Suprapubic skin (tissue), 4 donors: ENCODE data around the gene GMPR. TPM values are rescaled to one million over a fixed set of nuclear protein-coding genes. Genes with fewer than 3 reads are reported as not detected.

Experiments
- DNase-seq, 2 donors: peaks; one replicate each; pipeline ENCODE4 v3.0.0-alpha.2; 2019; ENCODE audit warnings: low spot score in 2 of 2
- H3K27ac ChIP-seq: fragments of 200-600 bp; sonication (generic); one replicate; pipeline ENCODE4 v1.5.1; 2019
- H3K27me3 ChIP-seq: fragments of 200-600 bp; sonication (generic); one replicate; pipeline ENCODE4 v1.5.1; 2019
- H3K36me3 ChIP-seq: fragments of 200-600 bp; sonication (generic); one replicate; pipeline ENCODE4 v1.5.1; 2019
- H3K4me1 ChIP-seq: fragments of 200-600 bp; sonication (generic); one replicate; pipeline ENCODE4 v1.5.1; 2019
- H3K4me3 ChIP-seq: fragments of 200-600 bp; sonication (generic); one replicate; pipeline ENCODE4 v1.5.1; 2019; ENCODE audit warnings: mild to moderate bottlenecking
- H3K9me3 ChIP-seq: fragments of 200-600 bp; sonication (generic); one replicate; pipeline ENCODE4 v1.5.1; 2019
- EP300 ChIP-seq: sonication (generic); formaldehyde crosslinking; IDR thresholded peaks from one replicate; pipeline ENCODE4 v1.6.1; 2017; ENCODE audit warnings: antibody characterized with exemption
- POLR2A ChIP-seq, 2 donors: fragments of 450-650 bp; IDR thresholded peaks; one replicate each; pipeline ENCODE4 v1.6.1; 2017; ENCODE audit warnings: antibody characterized with exemption in 2 of 2, mild to moderate bottlenecking in 2 of 2, moderate library complexity in 2 of 2
- POLR2AphosphoS5 ChIP-seq, 3 donors: sonication (generic); formaldehyde crosslinking; IDR thresholded peaks; one replicate each; pipeline ENCODE4 v1.6.1; 2017; ENCODE audit warnings: antibody characterized with exemption in 3 of 3
- WGBS: methylation state at CpG from one replicate; pipeline ENCODE4 v1.1.5; 2018; 5-methylcytosine and 5-hydroxymethylcytosine counted together
- total RNA-seq, 4 donors: library from RNA; depleted of rRNA; stranded (reverse); fragments of >200 nt; gene quantifications; one replicate each; pipeline ENCODE4 v1.1.0, GENCODE V29; 2016
- TF ChIP-seq, protein P1 (sequence below), 2 donors: fragments of 200-600 bp in 1 of 2; fragments of 450-650 bp in 1 of 2; sonication (generic) in 1 of 2; IDR thresholded peaks; one replicate each; pipeline ENCODE4 v1.5.1; 2016 to 2019; ENCODE audit warnings: antibody characterized with exemption in 2 of 2, mild to moderate bottlenecking in 1 of 2, moderate library complexity in 1 of 2

Gene GMPR
- total RNA-seq, 4 donors from 2014 or later = 4.9 to 16.4 (median 12.9) TPM

DNA sequence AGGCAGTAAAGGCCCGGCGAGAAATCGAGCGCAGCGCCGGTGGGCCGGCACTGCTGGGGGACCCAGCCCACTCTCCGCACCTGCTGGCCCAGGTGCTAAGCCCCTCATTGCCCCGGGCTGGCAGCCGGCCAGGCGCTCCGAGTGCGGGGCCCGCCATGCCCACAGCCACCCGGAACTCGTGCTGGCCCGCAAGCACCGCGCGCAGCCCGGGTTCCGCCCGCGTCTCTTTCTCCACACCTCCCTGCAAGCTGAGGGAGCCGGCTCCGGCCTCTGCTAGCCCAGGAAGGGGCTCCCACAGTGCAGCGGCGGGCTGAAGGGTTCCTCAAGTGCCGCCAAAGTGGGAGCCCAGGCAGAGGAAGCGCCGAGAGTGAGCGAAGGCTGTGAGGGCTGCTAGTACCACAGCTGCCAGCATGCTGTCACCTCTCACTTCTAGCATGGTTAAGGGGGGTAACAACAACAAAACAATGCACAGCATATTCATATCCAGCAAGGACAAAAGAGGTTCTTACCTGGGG is 11.3 kb upstream of the GMPR start:
- Histone ChIP-seq H3K36me3 (no peaks in the 10 kb centered on the region), H3K9me3 (no peaks in the 10 kb centered on the region), H3K27me3 (no peaks in the 10 kb centered on the region), H3K27ac (no peak overlapping the region), H3K4me1 (no peaks in the 10 kb centered on the region), H3K4me3 (no peak overlapping the region)
- 92% methylated on average over 17 of the region's 32 CpGs for WGBS
- DNase-seq = no peak
- TF ChIP-seq POLR2A (IDR thresholded peaks at IDR 0.05) (no peak), POLR2AphosphoS5 (IDR thresholded peaks at IDR 0.05) (no peak), EP300 (no peak)
- TF ChIP-seq, protein P1, sequence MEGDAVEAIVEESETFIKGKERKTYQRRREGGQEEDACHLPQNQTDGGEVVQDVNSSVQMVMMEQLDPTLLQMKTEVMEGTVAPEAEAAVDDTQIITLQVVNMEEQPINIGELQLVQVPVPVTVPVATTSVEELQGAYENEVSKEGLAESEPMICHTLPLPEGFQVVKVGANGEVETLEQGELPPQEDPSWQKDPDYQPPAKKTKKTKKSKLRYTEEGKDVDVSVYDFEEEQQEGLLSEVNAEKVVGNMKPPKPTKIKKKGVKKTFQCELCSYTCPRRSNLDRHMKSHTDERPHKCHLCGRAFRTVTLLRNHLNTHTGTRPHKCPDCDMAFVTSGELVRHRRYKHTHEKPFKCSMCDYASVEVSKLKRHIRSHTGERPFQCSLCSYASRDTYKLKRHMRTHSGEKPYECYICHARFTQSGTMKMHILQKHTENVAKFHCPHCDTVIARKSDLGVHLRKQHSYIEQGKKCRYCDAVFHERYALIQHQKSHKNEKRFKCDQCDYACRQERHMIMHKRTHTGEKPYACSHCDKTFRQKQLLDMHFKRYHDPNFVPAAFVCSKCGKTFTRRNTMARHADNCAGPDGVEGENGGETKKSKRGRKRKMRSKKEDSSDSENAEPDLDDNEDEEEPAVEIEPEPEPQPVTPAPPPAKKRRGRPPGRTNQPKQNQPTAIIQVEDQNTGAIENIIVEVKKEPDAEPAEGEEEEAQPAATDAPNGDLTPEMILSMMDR (IDR thresholded peaks at IDR 0.05) = no peak

DNA sequence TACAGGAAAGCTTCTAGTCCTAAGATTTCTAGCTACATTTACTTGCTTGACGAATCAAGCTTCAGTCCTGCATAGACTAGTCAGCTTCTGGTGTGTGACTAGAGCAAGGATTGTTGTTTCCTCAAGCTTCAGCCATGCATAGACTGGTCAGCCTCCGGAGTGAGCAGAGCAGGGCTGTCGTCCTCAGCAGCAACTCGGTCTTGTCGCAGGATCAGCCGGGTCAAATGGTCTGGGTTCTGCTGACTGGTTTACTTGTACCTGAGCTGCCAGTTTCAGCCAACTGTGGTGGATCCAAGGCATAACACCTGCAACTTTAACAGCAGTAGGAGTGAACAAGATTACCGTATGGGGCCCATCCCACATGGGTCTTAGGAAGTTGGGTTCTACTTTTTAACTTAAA is 10.8 kb upstream of the GMPR start:
- no peak for TF ChIP-seq POLR2AphosphoS5 (IDR thresholded peaks at IDR 0.05)
- no peak for TF ChIP-seq POLR2A (IDR thresholded peaks at IDR 0.05)
- no peak for TF ChIP-seq EP300
- TF ChIP-seq, protein P1 (IDR thresholded peaks at IDR 0.05) = no peak
- H3K36me3 ChIP-seq = no peaks in the 10 kb centered on the region
- no peak overlapping the region for H3K27ac ChIP-seq
- H3K4me3 ChIP-seq = no peak overlapping the region
- 82% methylated on average over 6 of the region's 7 CpGs for WGBS
- DNase-seq = no peak
- no peaks in the 10 kb centered on the region for H3K9me3 ChIP-seq
- no peaks in the 10 kb centered on the region for H3K4me1 ChIP-seq
- no peaks in the 10 kb centered on the region for H3K27me3 ChIP-seq

DNA sequence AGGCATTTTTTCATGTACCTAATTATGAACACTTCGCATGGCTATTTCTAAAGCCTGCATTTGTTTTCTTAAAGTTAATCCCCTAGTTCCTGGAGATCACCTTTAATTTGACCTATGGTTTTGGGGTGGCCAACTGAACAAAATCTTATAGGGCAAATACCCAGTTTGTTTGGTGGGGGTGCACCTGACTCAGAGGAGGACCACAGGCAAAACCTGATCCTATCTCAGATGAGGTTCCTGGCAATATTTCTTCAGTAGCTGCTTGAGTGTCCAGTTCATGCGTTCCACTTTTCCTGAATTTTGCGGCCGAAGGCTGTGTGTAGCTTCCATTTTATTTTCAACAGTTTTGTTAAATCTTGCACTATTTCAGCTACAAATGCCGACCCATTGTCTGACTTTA is 10.3 kb upstream of the GMPR start:
- Histone ChIP-seq H3K4me3 (no peak overlapping the region), H3K27me3 (no peaks in the 10 kb centered on the region), H3K4me1 (no peaks in the 10 kb centered on the region), H3K9me3 (no peaks in the 10 kb centered on the region), H3K27ac (no peak overlapping the region), H3K36me3 (no peaks in the 10 kb centered on the region)
- DNase-seq = no peak
- 98% methylated on average over 5 of the region's 5 CpGs for WGBS
- TF ChIP-seq EP300 (no peak), POLR2AphosphoS5 (IDR thresholded peaks at IDR 0.05) (no peak)

DNA sequence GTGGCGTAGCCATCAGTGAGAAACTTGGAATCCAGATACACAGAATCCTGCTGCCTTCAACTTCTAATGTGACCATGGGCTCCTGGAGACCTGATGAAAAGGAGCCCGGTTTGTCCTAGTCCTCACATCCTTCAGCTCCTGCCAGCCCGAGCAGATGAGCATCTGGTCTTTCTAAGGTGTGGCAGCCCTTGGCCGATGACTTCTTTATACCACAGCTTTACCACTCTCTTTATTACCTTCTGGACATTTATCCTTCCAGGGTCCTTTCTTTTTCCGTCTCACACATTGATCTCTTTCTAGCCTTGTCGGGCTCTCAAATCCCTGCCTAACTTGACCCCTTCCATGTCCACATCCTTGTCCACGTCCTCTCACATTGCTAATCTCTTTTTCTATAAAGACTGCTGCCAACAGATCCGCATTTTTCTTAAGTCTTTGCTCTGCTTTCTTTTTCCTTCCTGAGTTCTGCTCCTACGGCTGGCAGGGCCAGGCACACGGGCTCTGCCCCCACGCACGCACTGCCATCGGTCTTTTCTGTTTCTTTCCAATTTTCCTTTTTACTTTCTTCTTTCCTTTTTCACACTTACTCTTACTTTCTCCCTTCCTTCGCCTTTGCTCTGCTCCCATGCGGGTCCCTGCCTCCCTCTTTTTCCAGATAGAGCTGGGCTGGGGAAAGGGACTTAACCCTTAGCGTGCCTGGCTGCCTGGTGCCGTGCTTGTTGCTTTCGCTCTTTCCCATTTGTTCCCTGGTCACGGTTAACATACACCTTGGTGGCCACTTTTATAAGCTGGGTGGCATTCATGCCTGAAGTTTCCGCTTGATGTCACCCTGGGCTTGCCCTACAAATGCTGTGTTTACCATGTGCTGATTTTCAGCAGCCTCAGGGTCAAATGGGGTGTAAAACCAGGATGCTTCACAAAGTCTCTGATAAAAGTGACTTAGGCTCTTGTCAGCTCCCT is 9.4 kb upstream of the GMPR start:
- no peak for DNase-seq

DNA sequence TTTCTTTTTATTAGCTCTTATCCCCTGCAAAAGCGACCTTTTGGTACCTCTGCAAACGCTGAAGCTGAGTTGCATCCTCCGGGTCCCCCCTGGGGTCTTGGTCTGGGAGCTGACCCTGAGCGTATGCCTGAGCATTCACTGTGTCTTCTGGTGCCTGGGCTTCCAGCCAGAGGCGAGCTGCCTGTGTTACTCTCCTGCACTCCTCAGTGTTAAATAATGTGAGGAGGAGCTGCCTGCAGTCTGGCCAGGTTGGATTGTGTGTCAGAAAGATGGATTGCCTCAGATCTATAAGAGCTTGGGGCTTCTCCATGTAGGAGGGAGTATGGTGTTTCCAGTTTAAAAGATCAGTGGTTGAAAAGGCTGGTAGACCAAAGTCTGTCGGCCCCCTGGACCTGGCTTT is 8.7 kb upstream of the GMPR start:
- Histone ChIP-seq H3K27me3 (no peaks in the 10 kb centered on the region), H3K27ac (no peak overlapping the region), H3K9me3 (no peaks in the 10 kb centered on the region), H3K4me1 (no peaks in the 10 kb centered on the region), H3K36me3 (no peaks in the 10 kb centered on the region), H3K4me3 (no peak overlapping the region)
- 52% methylated on average over 6 of the region's 6 CpGs for WGBS
- TF ChIP-seq POLR2A (IDR thresholded peaks at IDR 0.05) = no peak
- TF ChIP-seq, protein P1 (IDR thresholded peaks at IDR 0.05) = no peak
- no peak for TF ChIP-seq POLR2AphosphoS5 (IDR thresholded peaks at IDR 0.05)
- no peak for TF ChIP-seq EP300
- DNase-seq = no peak

More for the DNA sequence above, 9.4 kb upstream of the GMPR start:
- TF ChIP-seq POLR2AphosphoS5 (IDR thresholded peaks at IDR 0.05) (no peak), EP300 (no peak), POLR2A (IDR thresholded peaks at IDR 0.05) (no peak)
- TF ChIP-seq, protein P1 (IDR thresholded peaks at IDR 0.05) = no peak
- Histone ChIP-seq H3K9me3 (no peaks in the 10 kb centered on the region), H3K4me3 (no peak overlapping the region), H3K4me1 (no peaks in the 10 kb centered on the region), H3K36me3 (no peaks in the 10 kb centered on the region), H3K27me3 (no peaks in the 10 kb centered on the region), H3K27ac (no peak overlapping the region)
- WGBS = 63% methylated on average over 19 of the region's 20 CpGs
